WTC11 (cell line): ENCODE measurements around the gene SHFL. TPM values are rescaled to one million over a fixed set of nuclear protein-coding genes. Genes with fewer than 3 reads are reported as not detected.

Experiments used
- ATAC-seq: fragments of 200-7000 bp; cut with Tn5 transposase; 2 replicates; pipeline ENCODE4 v1.10.0; 2021; ENCODE audit warnings: mild to moderate bottlenecking, moderate library complexity
- CTCF ChIA-PET: fragments of 300-600 bp; sonication (Branson Sonifier 250); formaldehyde crosslinking; loops from one replicate; lab custom pipeline; 2021; ENCODE audit warnings: antibody characterized with exemption; lab: Charles Lee
- POLR2A ChIA-PET: fragments of 350-600 bp; sonication (Branson Sonifier 250); formaldehyde crosslinking; loops from one replicate; lab custom pipeline; 2021; ENCODE audit warnings: antibody characterized with exemption; lab: Charles Lee
- DNase-seq: peaks from one replicate; pipeline ENCODE4 v3.0.0; 2021; ENCODE audit warnings: low spot score
- H3K27ac Mint-ChIP-seq: 2 replicates; pipeline ENCODE4 v1.8.0; 2021; ENCODE audit warnings: mixed read lengths
- H3K27me3 Mint-ChIP-seq: 2 replicates; pipeline ENCODE4 v1.8.0; 2021; ENCODE audit warnings: low read depth, mild to moderate bottlenecking, moderate library complexity, mixed read lengths
- H3K36me3 Mint-ChIP-seq: 2 replicates; pipeline ENCODE4 v1.8.0; 2021; ENCODE audit warnings: mixed read lengths
- H3K4me1 Mint-ChIP-seq: 2 replicates; pipeline ENCODE4 v1.8.0; 2022; ENCODE audit warnings: mixed read lengths
- H3K4me3 Mint-ChIP-seq: 2 replicates; pipeline ENCODE4 v1.8.0; 2021; ENCODE audit warnings: mild to moderate bottlenecking, moderate library complexity, mixed read lengths
- H3K9me3 Mint-ChIP-seq: 2 replicates; pipeline ENCODE4 v1.8.0; 2021; ENCODE audit warnings: mixed read lengths
- CBFB ChIP-seq: sonication (generic); formaldehyde crosslinking; IDR thresholded peaks from 2 replicates; pipeline ENCODE4 v1.8.1; 2022; ENCODE audit warnings: mild to moderate bottlenecking, low read depth, missing genetic modification reagents
- EMX1 ChIP-seq: fragments of 250-450 bp; sonication (Bioruptor Pico); IDR thresholded peaks from 2 replicates; pipeline ENCODE4 v1.8.0; 2021; ENCODE audit warnings: mild to moderate bottlenecking
- ESRRA ChIP-seq: sonication (generic); formaldehyde crosslinking; IDR thresholded peaks from 2 replicates; pipeline ENCODE4 v1.8.1; 2022; ENCODE audit warnings: mild to moderate bottlenecking, missing genetic modification reagents, borderline replicate concordance
- FOXJ3 ChIP-seq: sonication (generic); formaldehyde crosslinking; IDR thresholded peaks from 2 replicates; pipeline ENCODE4 v1.9.0; 2021; ENCODE audit warnings: missing genetic modification reagents, mild to moderate bottlenecking, borderline replicate concordance
- GABPB1 ChIP-seq: sonication (generic); formaldehyde crosslinking; IDR thresholded peaks from 2 replicates; pipeline ENCODE4 v1.8.1; 2023; ENCODE audit warnings: mild to moderate bottlenecking, missing genetic modification reagents
- GTF2I ChIP-seq: fragments of 250-450 bp; sonication (Bioruptor Pico); conservative IDR thresholded peaks from 2 replicates; pipeline ENCODE4 v1.4.0; 2021; ENCODE audit warnings: mild to moderate bottlenecking
- JUN ChIP-seq: sonication (generic); formaldehyde crosslinking; IDR thresholded peaks from 2 replicates; pipeline ENCODE4 v1.8.0; 2023; ENCODE audit warnings: mild to moderate bottlenecking, missing genetic modification reagents
- MYBL2 ChIP-seq: sonication (generic); formaldehyde crosslinking; IDR thresholded peaks from 2 replicates; pipeline ENCODE4 v1.8.1; 2023; ENCODE audit warnings: mild to moderate bottlenecking, moderate library complexity, missing genetic modification reagents
- NFATC4 ChIP-seq: fragments of 250-450 bp; sonication (Bioruptor Pico); IDR thresholded peaks from 2 replicates; pipeline ENCODE4 v1.9.0; 2021; ENCODE audit warnings: mild to moderate bottlenecking
- NFYB ChIP-seq: sonication (generic); formaldehyde crosslinking; conservative IDR thresholded peaks from 2 replicates; pipeline ENCODE4 v1.8.0; 2022; ENCODE audit warnings: low read depth, missing genetic modification reagents
- OVOL2 ChIP-seq: fragments of 250-450 bp; sonication (Bioruptor Pico); IDR thresholded peaks from 2 replicates; pipeline ENCODE4 v1.9.0; 2021; ENCODE audit warnings: mild to moderate bottlenecking, borderline replicate concordance
- PRRX2 ChIP-seq: fragments of 250-450 bp; sonication (Bioruptor Pico); IDR thresholded peaks from 2 replicates; pipeline ENCODE4 v1.8.0; 2021; ENCODE audit warnings: mild to moderate bottlenecking
- RORB ChIP-seq: fragments of 250-450 bp; sonication (Bioruptor Pico); IDR thresholded peaks from 2 replicates; pipeline ENCODE4 v1.9.0; 2021; ENCODE audit warnings: mild to moderate bottlenecking
- SMAD3 ChIP-seq: sonication (generic); formaldehyde crosslinking; IDR thresholded peaks from 2 replicates; pipeline ENCODE4 v1.8.0; 2022; ENCODE audit warnings: missing genetic modification reagents, mild to moderate bottlenecking, borderline replicate concordance
- TCF7 ChIP-seq: sonication (generic); formaldehyde crosslinking; IDR thresholded peaks from 2 replicates; pipeline ENCODE4 v1.8.0; 2022; ENCODE audit warnings: mild to moderate bottlenecking, low read depth, missing genetic modification reagents, moderate library complexity
- TP53 ChIP-seq: sonication (generic); formaldehyde crosslinking; IDR thresholded peaks from 2 replicates; pipeline ENCODE4 v1.8.1; 2023; ENCODE audit warnings: mild to moderate bottlenecking, missing genetic modification reagents
- ZNF317 ChIP-seq: sonication (generic); formaldehyde crosslinking; IDR thresholded peaks from 2 replicates; pipeline ENCODE4 v1.8.1; 2023; ENCODE audit warnings: low read depth, mild to moderate bottlenecking, moderate library complexity, missing genetic modification reagents, borderline replicate concordance
- ZNF416 ChIP-seq: fragments of 250-450 bp; sonication (Bioruptor Pico); IDR thresholded peaks from 2 replicates; pipeline ENCODE4 v1.9.0; 2021; ENCODE audit warnings: mild to moderate bottlenecking, inconsistent platforms
- total RNA-seq: library from RNA; stranded (reverse); gene quantifications from 3 replicates; pipeline ENCODE4 v1.2.3, GENCODE V29; 2021
- TF ChIP-seq, protein P1 (sequence below): sonication (generic); formaldehyde crosslinking; conservative IDR thresholded peaks from 2 replicates; pipeline ENCODE4 v1.8.1; 2023; ENCODE audit warnings: mild to moderate bottlenecking, low read depth, missing genetic modification reagents, moderate library complexity
- TF ChIP-seq, protein P2 (sequence below): sonication (generic); formaldehyde crosslinking; IDR thresholded peaks from 2 replicates; pipeline ENCODE4 v1.8.0; 2023; ENCODE audit warnings: missing genetic modification reagents
- TF ChIP-seq, protein P3 (sequence below): sonication (generic); formaldehyde crosslinking; IDR thresholded peaks from 2 replicates; pipeline ENCODE4 v1.8.0; 2022; ENCODE audit warnings: mild to moderate bottlenecking, missing genetic modification reagents
- TF ChIP-seq, protein P4 (sequence below): sonication (generic); formaldehyde crosslinking; IDR thresholded peaks from 2 replicates; pipeline ENCODE4 v1.8.1; 2023; ENCODE audit warnings: mild to moderate bottlenecking, moderate library complexity, missing genetic modification reagents
- TF ChIP-seq, protein P5 (sequence below): fragments of 250-450 bp; sonication (Bioruptor Pico); IDR thresholded peaks from 2 replicates; pipeline ENCODE4 v1.9.0; 2021; ENCODE audit warnings: mild to moderate bottlenecking
- TF ChIP-seq, protein P6 (sequence below): sonication (generic); formaldehyde crosslinking; conservative IDR thresholded peaks from 2 replicates; pipeline ENCODE4 v1.8.1; 2022; ENCODE audit warnings: mild to moderate bottlenecking, missing genetic modification reagents
- TF ChIP-seq, protein P7 (sequence below): fragments of 250-450 bp; sonication (Bioruptor Pico); IDR thresholded peaks from 2 replicates; pipeline ENCODE4 v1.9.0; 2021; ENCODE audit warnings: moderate library complexity, mild to moderate bottlenecking, inconsistent platforms, borderline replicate concordance

The SHFL gene
- total RNA-seq, 1 experiment from 2014 or later = 22.5 TPM

DNA sequence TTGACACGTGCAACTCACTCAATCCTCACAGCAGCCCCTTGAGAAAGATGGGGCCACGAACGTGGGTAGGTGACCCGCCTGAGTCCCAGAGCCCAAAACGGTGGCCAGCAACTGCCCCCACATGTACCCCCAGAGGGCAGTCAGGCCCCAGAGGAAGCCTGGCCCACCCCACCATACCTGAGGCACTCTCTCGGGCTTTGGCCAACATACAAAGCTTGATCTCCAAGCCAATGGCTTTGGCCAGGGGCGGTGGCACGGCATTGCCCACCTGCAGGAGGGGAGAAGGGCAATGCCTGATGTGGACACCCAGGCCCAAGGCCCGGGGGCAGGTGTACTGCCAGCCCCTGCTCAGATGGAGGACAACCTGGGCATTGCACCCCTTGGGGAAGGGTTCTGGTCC lies 47.9 kb downstream of the SHFL start (continued):
- TF ChIP-seq, protein P1, sequence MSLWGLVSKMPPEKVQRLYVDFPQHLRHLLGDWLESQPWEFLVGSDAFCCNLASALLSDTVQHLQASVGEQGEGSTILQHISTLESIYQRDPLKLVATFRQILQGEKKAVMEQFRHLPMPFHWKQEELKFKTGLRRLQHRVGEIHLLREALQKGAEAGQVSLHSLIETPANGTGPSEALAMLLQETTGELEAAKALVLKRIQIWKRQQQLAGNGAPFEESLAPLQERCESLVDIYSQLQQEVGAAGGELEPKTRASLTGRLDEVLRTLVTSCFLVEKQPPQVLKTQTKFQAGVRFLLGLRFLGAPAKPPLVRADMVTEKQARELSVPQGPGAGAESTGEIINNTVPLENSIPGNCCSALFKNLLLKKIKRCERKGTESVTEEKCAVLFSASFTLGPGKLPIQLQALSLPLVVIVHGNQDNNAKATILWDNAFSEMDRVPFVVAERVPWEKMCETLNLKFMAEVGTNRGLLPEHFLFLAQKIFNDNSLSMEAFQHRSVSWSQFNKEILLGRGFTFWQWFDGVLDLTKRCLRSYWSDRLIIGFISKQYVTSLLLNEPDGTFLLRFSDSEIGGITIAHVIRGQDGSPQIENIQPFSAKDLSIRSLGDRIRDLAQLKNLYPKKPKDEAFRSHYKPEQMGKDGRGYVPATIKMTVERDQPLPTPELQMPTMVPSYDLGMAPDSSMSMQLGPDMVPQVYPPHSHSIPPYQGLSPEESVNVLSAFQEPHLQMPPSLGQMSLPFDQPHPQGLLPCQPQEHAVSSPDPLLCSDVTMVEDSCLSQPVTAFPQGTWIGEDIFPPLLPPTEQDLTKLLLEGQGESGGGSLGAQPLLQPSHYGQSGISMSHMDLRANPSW (CRISPR knock-in tag) = no peak
- no peak for TF ChIP-seq RORB (CRISPR knock-in tag)
- no peak for TF ChIP-seq EMX1 (CRISPR knock-in tag)
- TF ChIP-seq GTF2I (CRISPR knock-in tag) = no peak
- TF ChIP-seq, protein P2, sequence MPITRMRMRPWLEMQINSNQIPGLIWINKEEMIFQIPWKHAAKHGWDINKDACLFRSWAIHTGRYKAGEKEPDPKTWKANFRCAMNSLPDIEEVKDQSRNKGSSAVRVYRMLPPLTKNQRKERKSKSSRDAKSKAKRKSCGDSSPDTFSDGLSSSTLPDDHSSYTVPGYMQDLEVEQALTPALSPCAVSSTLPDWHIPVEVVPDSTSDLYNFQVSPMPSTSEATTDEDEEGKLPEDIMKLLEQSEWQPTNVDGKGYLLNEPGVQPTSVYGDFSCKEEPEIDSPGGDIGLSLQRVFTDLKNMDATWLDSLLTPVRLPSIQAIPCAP (CRISPR knock-in tag) = no peak
- no peak for TF ChIP-seq ZNF416 (CRISPR knock-in tag)
- no peak for TF ChIP-seq ZNF317 (CRISPR knock-in tag)
- TF ChIP-seq ESRRA (CRISPR knock-in tag) = no peak
- TF ChIP-seq, protein P3, sequence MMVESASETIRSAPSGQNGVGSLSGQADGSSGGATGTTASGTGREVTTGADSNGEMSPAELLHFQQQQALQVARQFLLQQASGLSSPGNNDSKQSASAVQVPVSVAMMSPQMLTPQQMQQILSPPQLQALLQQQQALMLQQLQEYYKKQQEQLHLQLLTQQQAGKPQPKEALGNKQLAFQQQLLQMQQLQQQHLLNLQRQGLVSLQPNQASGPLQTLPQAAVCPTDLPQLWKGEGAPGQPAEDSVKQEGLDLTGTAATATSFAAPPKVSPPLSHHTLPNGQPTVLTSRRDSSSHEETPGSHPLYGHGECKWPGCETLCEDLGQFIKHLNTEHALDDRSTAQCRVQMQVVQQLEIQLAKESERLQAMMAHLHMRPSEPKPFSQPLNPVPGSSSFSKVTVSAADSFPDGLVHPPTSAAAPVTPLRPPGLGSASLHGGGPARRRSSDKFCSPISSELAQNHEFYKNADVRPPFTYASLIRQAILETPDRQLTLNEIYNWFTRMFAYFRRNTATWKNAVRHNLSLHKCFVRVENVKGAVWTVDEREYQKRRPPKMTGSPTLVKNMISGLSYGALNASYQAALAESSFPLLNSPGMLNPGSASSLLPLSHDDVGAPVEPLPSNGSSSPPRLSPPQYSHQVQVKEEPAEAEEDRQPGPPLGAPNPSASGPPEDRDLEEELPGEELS (CRISPR knock-in tag) = no peak
- TF ChIP-seq, all 79 proteins: peak for 0

DNA sequence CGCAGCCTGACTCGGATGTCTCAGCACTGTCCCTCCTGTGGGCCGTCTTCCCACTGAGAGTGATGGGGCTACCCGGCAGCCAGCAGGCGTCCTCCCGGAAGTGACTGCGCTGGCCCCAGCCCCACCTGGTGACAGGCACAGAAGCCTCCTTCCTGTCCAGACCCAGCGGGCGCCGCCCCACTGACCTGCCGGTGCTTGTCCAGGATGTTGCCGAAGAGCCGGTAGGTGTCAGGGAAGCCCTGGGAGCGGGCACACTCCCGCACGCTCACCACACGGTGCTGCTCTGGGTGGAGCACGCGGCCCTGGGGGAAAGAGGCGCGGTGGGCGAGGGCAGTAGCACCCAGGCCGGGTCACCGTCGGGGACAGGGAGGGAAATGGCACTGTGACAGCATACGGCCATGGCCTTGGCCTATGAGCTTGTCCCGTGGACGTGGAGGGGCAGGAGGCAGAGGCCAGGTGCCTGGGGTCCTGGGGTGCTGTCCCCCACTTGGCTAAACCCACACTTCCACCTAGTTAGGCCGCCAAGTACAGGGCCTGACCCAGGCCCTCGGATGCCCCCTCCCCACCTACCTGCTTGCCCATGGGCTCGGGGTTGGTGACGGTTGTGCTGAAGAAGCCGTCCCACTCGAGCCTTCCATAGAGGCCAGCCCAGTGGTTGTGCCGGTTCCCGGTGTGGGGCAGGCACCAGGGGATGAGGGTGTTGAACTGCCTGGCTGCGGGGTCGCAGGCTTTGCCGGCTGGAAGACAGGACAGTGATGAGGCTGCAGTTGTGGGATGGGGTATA lies 49.6 kb downstream of the SHFL start:
- Mint-ChIP-seq H3K36me3 (peaks cover 46% of the 10 kb centered on the region), H3K9me3 (no peaks in the 10 kb centered on the region), H3K4me1 (no peaks in the 10 kb centered on the region), H3K27me3 (no peaks in the 10 kb centered on the region), H3K4me3 (no peak overlapping the region), H3K27ac (no peak overlapping the region)
- ATAC-seq (no peak), DNase-seq (no peak)
- ChIA-PET CTCF (no interaction called here), POLR2A (no interaction called here)
- TF ChIP-seq, protein P4, sequence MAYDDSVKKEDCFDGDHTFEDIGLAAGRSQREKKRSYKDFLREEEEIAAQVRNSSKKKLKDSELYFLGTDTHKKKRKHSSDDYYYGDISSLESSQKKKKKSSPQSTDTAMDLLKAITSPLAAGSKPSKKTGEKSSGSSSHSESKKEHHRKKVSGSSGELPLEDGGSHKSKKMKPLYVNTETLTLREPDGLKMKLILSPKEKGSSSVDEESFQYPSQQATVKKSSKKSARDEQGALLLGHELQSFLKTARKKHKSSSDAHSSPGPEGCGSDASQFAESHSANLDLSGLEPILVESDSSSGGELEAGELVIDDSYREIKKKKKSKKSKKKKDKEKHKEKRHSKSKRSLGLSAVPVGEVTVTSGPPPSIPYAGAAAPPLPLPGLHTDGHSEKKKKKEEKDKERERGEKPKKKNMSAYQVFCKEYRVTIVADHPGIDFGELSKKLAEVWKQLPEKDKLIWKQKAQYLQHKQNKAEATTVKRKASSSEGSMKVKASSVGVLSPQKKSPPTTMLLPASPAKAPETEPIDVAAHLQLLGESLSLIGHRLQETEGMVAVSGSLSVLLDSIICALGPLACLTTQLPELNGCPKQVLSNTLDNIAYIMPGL (CRISPR knock-in tag) = no peak
- no peak for TF ChIP-seq ESRRA (CRISPR knock-in tag)
- no peak for TF ChIP-seq MYBL2 (CRISPR knock-in tag)
- no peak for TF ChIP-seq OVOL2 (CRISPR knock-in tag)
- no peak for TF ChIP-seq NFATC4 (CRISPR knock-in tag)
- TF ChIP-seq JUN (CRISPR knock-in tag) = no peak
- no peak for TF ChIP-seq CBFB (CRISPR knock-in tag)
- TF ChIP-seq SMAD3 = no peak
- no peak for TF ChIP-seq RORB (CRISPR knock-in tag)

DNA sequence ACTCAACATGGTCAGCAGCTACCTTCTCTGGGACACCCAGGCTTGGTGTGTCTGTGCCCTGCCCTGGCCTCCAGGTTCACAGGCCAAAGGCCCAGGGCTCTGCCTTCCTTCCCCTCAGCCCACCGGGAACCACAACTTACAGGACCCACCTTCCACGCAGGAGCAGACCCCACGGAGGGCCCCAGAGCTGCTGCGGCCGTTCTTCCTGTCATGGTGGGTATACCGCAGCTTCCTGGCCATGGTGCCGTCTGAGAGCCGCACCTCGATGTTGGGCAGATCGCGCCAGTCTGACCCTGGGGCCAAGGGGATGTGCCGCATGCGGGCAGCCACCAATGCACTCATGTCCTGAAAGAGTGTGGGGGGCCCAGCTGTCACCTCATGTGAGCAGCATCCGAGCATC lies 50.8 kb downstream of the SHFL start:
- ATAC-seq = no peak
- H3K4me3 Mint-ChIP-seq = no peak overlapping the region
- H3K4me1 Mint-ChIP-seq = no peaks in the 10 kb centered on the region
- H3K36me3 Mint-ChIP-seq = peaks cover 54% of the 10 kb centered on the region
- ChIA-PET CTCF (interaction anchor here (0.7 kb wide), 1 partner anchor 300 kb away, joined by 4 read pairs; no protein-coding TSS in a partner anchor), POLR2A (no interaction called here)
- DNase-seq = no peak
- H3K27ac Mint-ChIP-seq = no peak overlapping the region
- no peaks in the 10 kb centered on the region for H3K9me3 Mint-ChIP-seq
- no peaks in the 10 kb centered on the region for H3K27me3 Mint-ChIP-seq
- no peak for TF ChIP-seq PRRX2 (CRISPR knock-in tag)
- no peak for TF ChIP-seq FOXJ3
- TF ChIP-seq, protein P5, sequence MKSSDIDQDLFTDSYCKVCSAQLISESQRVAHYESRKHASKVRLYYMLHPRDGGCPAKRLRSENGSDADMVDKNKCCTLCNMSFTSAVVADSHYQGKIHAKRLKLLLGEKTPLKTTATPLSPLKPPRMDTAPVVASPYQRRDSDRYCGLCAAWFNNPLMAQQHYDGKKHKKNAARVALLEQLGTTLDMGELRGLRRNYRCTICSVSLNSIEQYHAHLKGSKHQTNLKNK = no peak
- TF ChIP-seq, protein P6, sequence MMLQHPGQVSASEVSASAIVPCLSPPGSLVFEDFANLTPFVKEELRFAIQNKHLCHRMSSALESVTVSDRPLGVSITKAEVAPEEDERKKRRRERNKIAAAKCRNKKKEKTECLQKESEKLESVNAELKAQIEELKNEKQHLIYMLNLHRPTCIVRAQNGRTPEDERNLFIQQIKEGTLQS (CRISPR knock-in tag) = no peak
- TF ChIP-seq JUN (CRISPR knock-in tag) = no peak
- no peak for TF ChIP-seq TP53 (CRISPR knock-in tag)
- no peak for TF ChIP-seq NFYB
- TF ChIP-seq, protein P7, sequence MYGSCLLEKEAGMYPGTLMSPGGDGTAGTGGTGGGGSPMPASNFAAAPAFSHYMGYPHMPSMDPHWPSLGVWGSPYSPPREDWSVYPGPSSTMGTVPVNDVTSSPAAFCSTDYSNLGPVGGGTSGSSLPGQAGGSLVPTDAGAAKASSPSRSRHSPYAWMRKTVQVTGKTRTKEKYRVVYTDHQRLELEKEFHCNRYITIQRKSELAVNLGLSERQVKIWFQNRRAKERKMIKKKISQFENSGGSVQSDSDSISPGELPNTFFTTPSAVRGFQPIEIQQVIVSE (CRISPR knock-in tag) = no peak
- TF ChIP-seq TCF7 (CRISPR knock-in tag) = no peak
- TF ChIP-seq GABPB1 = no peak
